Colonic mucosa (tissue), 4 donors: Measurements from ENCODE around the gene MMAA. TPM values are rescaled to one million over a fixed set of nuclear protein-coding genes. Genes with fewer than 3 reads are reported as not detected.
"Not testable (repeated sequence)": the region's sequence is repeated elsewhere in the genome, so short reads cannot be mapped to it uniquely, and the experiment has no call there.

ENCODE experiments used
- DNase-seq: peaks from one replicate; pipeline ENCODE4 v3.0.0-alpha.2; 2020
- H3K27ac ChIP-seq: fragments of 200-600 bp; one replicate; pipeline ENCODE4 v1.8.0; 2021
- H3K27me3 ChIP-seq: fragments of 200-600 bp; one replicate; pipeline ENCODE4 v1.8.0; 2021
- H3K36me3 ChIP-seq: fragments of 200-600 bp; one replicate; pipeline ENCODE4 v1.8.0; 2021
- H3K4me1 ChIP-seq: fragments of 200-600 bp; one replicate; pipeline ENCODE4 v1.8.0; 2021; ENCODE audit warnings: mild to moderate bottlenecking
- H3K4me3 ChIP-seq: fragments of 200-600 bp; one replicate; pipeline ENCODE4 v1.8.0; 2021
- H3K9ac ChIP-seq, 2 donors: one replicate each; pipeline ENCODE4 v1.7.0; 2013; ENCODE audit warnings: control low read depth in 2 of 2, low read depth in 2 of 2, low read length in 2 of 2
- H3K9me3 ChIP-seq: fragments of 200-600 bp; one replicate; pipeline ENCODE4 v1.8.0; 2021
- CTCF ChIP-seq: fragments of 200-600 bp; IDR thresholded peaks from one replicate; pipeline ENCODE4 v1.8.0; 2022; ENCODE audit warnings: antibody characterized with exemption, mild to moderate bottlenecking
- intact Hi-C: fragments of 100-400 bp; cut with DNase I; formaldehyde crosslinking; loops from one replicate; pipeline ENCODE4 v1.14.1; 2022
- total RNA-seq, 2 donors: library from RNA; stranded (reverse); fragmentation: NEBNext Ultra II Directional in 1 of 2; extraction: Animal tissue kit (Norgen Biotek cat#: 25700) in 1 of 2; gene quantifications; one replicate each; pipeline ENCODE4 v1.2.1, GENCODE V29; 2021
- donor health status: healthy.
- donor health status: DM: no; HTN: no; CAD: no.
- donor health status: DM: no; HTN: no; CAD: no.

Gene MMAA
- total RNA-seq, 2 donors from 2014 or later, result 18.1 to 20.3 TPM

GRCh38 chr4:145614233-145614610 lies 5.0 kb upstream of the MMAA start:
- no peak for TF ChIP-seq CTCF
- H3K4me3 ChIP-seq, result no peak overlapping the region
- H3K4me1 ChIP-seq, result peaks cover 5% of the 10 kb centered on the region
- no peaks in the 10 kb centered on the region for H3K9me3 ChIP-seq
- intact Hi-C loops, result no loop called here
- H3K9ac ChIP-seq, result no peak overlapping the region
- no peaks in the 10 kb centered on the region for H3K27me3 ChIP-seq
- H3K36me3 ChIP-seq, result no peaks in the 10 kb centered on the region
- no peak overlapping the region for H3K27ac ChIP-seq
- DNase-seq, result no peak

- peak overlapping the region; percentile 98 for H3K27ac ChIP-seq
- no peaks in the 10 kb centered on the region for H3K9me3 ChIP-seq
- no peaks in the 10 kb centered on the region for H3K36me3 ChIP-seq
- peak; percentile 30 for DNase-seq
- peak overlapping the region; percentile 94 to 97 for H3K9ac ChIP-seq
- H3K4me1 ChIP-seq, result peaks cover 5% of the 10 kb centered on the region
- intact Hi-C loops, result no loop called here
- TF ChIP-seq CTCF, result no peak
- H3K27me3 ChIP-seq, result no peaks in the 10 kb centered on the region
- peak overlapping the region; percentile 80 for H3K4me3 ChIP-seq
Observed at GRCh38 chr4:145618210-145618931, 814 bp upstream of the MMAA start.

- Histone ChIP-seq H3K4me1 (peaks cover 5% of the 10 kb centered on the region), H3K36me3 (no peaks in the 10 kb centered on the region), H3K9ac (peak overlapping the region; percentile 94 to 97), H3K4me3 (peak overlapping the region; percentile 80), H3K9me3 (no peaks in the 10 kb centered on the region), H3K27ac (peak overlapping the region; percentile 98), H3K27me3 (no peaks in the 10 kb centered on the region)
- DNase-seq, result peak; percentile 80
- no peak for TF ChIP-seq CTCF
- intact Hi-C loops, result no loop called here
Observed at GRCh38 chr4:145619639-145619996, 433 bp downstream of the MMAA start.

GRCh38 chr4:145622067-145622466 lies 2.9 kb downstream of the MMAA start:
- not testable (repeated sequence) for H3K4me3 ChIP-seq, H3K9ac ChIP-seq, DNase-seq, H3K36me3 ChIP-seq, H3K27ac ChIP-seq, H3K9me3 ChIP-seq, H3K27me3 ChIP-seq, H3K4me1 ChIP-seq
- intact Hi-C loops, result loop anchor here (10.0 kb wide), 2 partner anchors 113 to 313 kb away; partner anchors contain the start of gene ZNF827

GRCh38 chr4:145623831-145624230 lies 4.6 kb downstream of the MMAA start:
- Histone ChIP-seq H3K4me1 (no peaks in the 10 kb centered on the region), H3K4me3 (no peak overlapping the region), H3K9me3 (no peaks in the 10 kb centered on the region), H3K9ac (no peak overlapping the region), H3K27me3 (no peaks in the 10 kb centered on the region), H3K36me3 (no peaks in the 10 kb centered on the region), H3K27ac (no peak overlapping the region)
- no peak for TF ChIP-seq CTCF
- no peak for DNase-seq
- intact Hi-C loops, result loop anchor here (10.0 kb wide), 2 partner anchors 111 to 311 kb away; partner anchors contain the start of gene ZNF827
